Activated T-helper 2 cell treated with anti-CD3 and anti-CD28 coated beads, Interferon-gamma antibody, Interleukin-2, Interleukin-4, amounts not matched to agents 10 μg/mL and 5 μg/mL and 100 μg/mL, durations not matched to agents 14 hours and 24 hours and 36 hours (primary cell): Measurements from ENCODE around the gene ZNF385B. TPM values are rescaled to one million over a fixed set of nuclear protein-coding genes. Genes with fewer than 3 reads are reported as not detected.
"Not testable (repeated sequence)": the region's sequence is repeated elsewhere in the genome, so short reads cannot be mapped to it uniquely, and the experiment has no call there.

Source experiments
- DNase-seq: peaks from one replicate; pipeline ENCODE4 v3.0.0; 2021; ENCODE audit warnings: low spot score
- H3K27ac Mint-ChIP-seq: one replicate; pipeline ENCODE4 v1.8.0; 2021; ENCODE audit warnings: mixed read lengths
- H3K27me3 Mint-ChIP-seq: one replicate; pipeline ENCODE4 v1.8.0; 2021; ENCODE audit warnings: low read depth, mixed read lengths
- H3K36me3 Mint-ChIP-seq: one replicate; pipeline ENCODE4 v1.8.0; 2021; ENCODE audit warnings: low read depth, mixed read lengths
- H3K4me1 Mint-ChIP-seq: one replicate; pipeline ENCODE4 v1.8.0; 2021; ENCODE audit warnings: low read depth, mixed read lengths
- H3K4me3 Mint-ChIP-seq: one replicate; pipeline ENCODE4 v1.8.0; 2021; ENCODE audit warnings: low read depth, mild to moderate bottlenecking, moderate library complexity, mixed read lengths
- H3K9me3 Mint-ChIP-seq: one replicate; pipeline ENCODE4 v1.8.0; 2021; ENCODE audit warnings: mixed read lengths
- intact Hi-C: fragments of 100-400 bp; cut with micrococcal nuclease; formaldehyde crosslinking; loops from one replicate; pipeline ENCODE4 v1.15.1; 2023
- total RNA-seq: library from RNA; stranded (reverse); gene quantifications from 2 replicates; pipeline ENCODE4 v1.2.3, GENCODE V29; 2022

ZNF385B gene
- total RNA-seq, 1 donor from 2014 or later = not detected

- no peaks in the 10 kb centered on the region for H3K36me3 Mint-ChIP-seq
- no peak overlapping the region for H3K4me3 Mint-ChIP-seq
- no peaks in the 10 kb centered on the region for H3K4me1 Mint-ChIP-seq
- no peaks in the 10 kb centered on the region for H3K27me3 Mint-ChIP-seq
- no peak for DNase-seq
- intact Hi-C loops = no loop called here
- no peaks in the 10 kb centered on the region for H3K9me3 Mint-ChIP-seq
- no peak overlapping the region for H3K27ac Mint-ChIP-seq
These were observed 73.8 kb downstream of the ZNF385B start for GRCh38 chr2:179787601-179788000.

- Mint-ChIP-seq H3K27ac (no peak overlapping the region), H3K9me3 (no peaks in the 10 kb centered on the region), H3K27me3 (no peaks in the 10 kb centered on the region), H3K4me1 (no peaks in the 10 kb centered on the region), H3K4me3 (no peak overlapping the region), H3K36me3 (no peaks in the 10 kb centered on the region)
- intact Hi-C loops = no loop called here
- no peak for DNase-seq
These were observed 75.5 kb downstream of the ZNF385B start for GRCh38 chr2:179785902-179786301.

GRCh38 chr2:179782346-179782745 is 79.1 kb downstream of the ZNF385B start:
- H3K4me3 Mint-ChIP-seq, H3K4me1 Mint-ChIP-seq, intact Hi-C loops: not testable (repeated sequence)

GRCh38 chr2:179773986-179774385 is 87.4 kb downstream of the ZNF385B start:
- Mint-ChIP-seq H3K9me3 (no peaks in the 10 kb centered on the region), H3K36me3 (no peaks in the 10 kb centered on the region), H3K4me1 (no peaks in the 10 kb centered on the region), H3K4me3 (no peak overlapping the region), H3K27me3 (no peaks in the 10 kb centered on the region), H3K27ac (no peak overlapping the region)
- intact Hi-C loops = no loop called here
- DNase-seq = no peak

More at GRCh38 chr2:179782346-179782745, 79.1 kb downstream of the ZNF385B start:
- H3K27me3 Mint-ChIP-seq, H3K36me3 Mint-ChIP-seq, H3K27ac Mint-ChIP-seq, DNase-seq, H3K9me3 Mint-ChIP-seq: not testable (repeated sequence)

GRCh38 chr2:179772346-179772745 is 89.1 kb downstream of the ZNF385B start:
- H3K27me3 Mint-ChIP-seq = no peaks in the 10 kb centered on the region
- no peaks in the 10 kb centered on the region for H3K36me3 Mint-ChIP-seq
- no peaks in the 10 kb centered on the region for H3K4me1 Mint-ChIP-seq
- no peak for DNase-seq
- intact Hi-C loops = no loop called here
- no peak overlapping the region for H3K4me3 Mint-ChIP-seq
- no peak overlapping the region for H3K27ac Mint-ChIP-seq
- H3K9me3 Mint-ChIP-seq = no peaks in the 10 kb centered on the region

- no peaks in the 10 kb centered on the region for H3K27me3 Mint-ChIP-seq
- intact Hi-C loops = no loop called here
- H3K27ac Mint-ChIP-seq = no peak overlapping the region
- no peak overlapping the region for H3K4me3 Mint-ChIP-seq
- DNase-seq = no peak
- H3K36me3 Mint-ChIP-seq = no peaks in the 10 kb centered on the region
- no peaks in the 10 kb centered on the region for H3K9me3 Mint-ChIP-seq
- H3K4me1 Mint-ChIP-seq = no peaks in the 10 kb centered on the region
These were observed 89.6 kb downstream of the ZNF385B start for GRCh38 chr2:179771791-179772190.

DNA sequence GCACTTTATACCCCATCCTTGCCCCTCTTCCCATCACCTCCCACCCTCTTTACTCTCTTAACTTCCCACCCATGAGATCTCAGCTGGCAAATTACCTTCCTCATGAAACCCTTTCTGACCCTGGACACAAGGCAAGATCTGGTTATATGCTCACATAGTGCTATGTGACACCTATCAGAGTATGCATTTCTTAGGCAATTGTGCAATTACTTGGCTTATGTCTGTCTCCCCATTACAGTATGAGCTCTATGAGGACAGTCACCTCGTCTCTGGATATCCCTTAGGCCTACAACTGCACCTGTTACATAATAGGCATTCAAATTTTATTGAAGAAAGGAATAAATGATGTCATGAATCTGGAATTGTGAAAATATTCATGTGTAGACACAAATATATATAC is 91.4 kb downstream of the ZNF385B start:
- DNase-seq = no peak
- no peak overlapping the region for H3K4me3 Mint-ChIP-seq
- H3K27me3 Mint-ChIP-seq = no peaks in the 10 kb centered on the region
- no peaks in the 10 kb centered on the region for H3K4me1 Mint-ChIP-seq
- intact Hi-C loops = no loop called here
- no peaks in the 10 kb centered on the region for H3K36me3 Mint-ChIP-seq
- H3K27ac Mint-ChIP-seq = no peak overlapping the region
- no peaks in the 10 kb centered on the region for H3K9me3 Mint-ChIP-seq

GRCh38 chr2:179769323-179769722 is 92.1 kb downstream of the ZNF385B start:
- Mint-ChIP-seq H3K36me3 (no peaks in the 10 kb centered on the region), H3K4me1 (no peaks in the 10 kb centered on the region), H3K4me3 (no peak overlapping the region), H3K27ac (no peak overlapping the region), H3K9me3 (no peaks in the 10 kb centered on the region), H3K27me3 (no peaks in the 10 kb centered on the region)
- DNase-seq = no peak
- intact Hi-C loops = no loop called here

DNA sequence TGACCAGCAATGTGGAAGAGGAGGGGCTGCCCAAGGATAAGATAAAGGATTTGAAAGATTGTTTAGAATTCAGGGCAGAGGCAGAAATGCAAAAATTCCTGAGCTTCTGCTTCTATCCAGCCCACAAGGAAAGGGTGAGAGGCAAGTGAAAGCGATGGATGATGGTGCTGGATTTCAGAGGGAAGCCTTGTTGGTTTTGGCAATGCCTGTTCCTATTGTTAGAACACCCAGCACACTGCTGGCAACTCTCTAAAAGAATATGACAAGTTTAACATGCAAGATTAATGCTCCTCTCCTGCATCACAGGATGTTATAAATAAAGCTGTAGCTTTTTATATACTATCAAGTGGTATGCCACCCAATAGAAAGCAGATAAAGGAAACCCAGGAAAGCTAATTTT is 92.6 kb downstream of the ZNF385B start:
- Mint-ChIP-seq H3K4me3 (no peak overlapping the region), H3K27me3 (no peaks in the 10 kb centered on the region), H3K4me1 (no peaks in the 10 kb centered on the region), H3K9me3 (no peaks in the 10 kb centered on the region), H3K36me3 (no peaks in the 10 kb centered on the region), H3K27ac (no peak overlapping the region)
- DNase-seq = no peak
- intact Hi-C loops = no loop called here

- Mint-ChIP-seq H3K4me1 (no peaks in the 10 kb centered on the region), H3K36me3 (no peaks in the 10 kb centered on the region), H3K27me3 (no peaks in the 10 kb centered on the region), H3K4me3 (no peak overlapping the region), H3K9me3 (no peaks in the 10 kb centered on the region), H3K27ac (no peak overlapping the region)
- DNase-seq = no peak
- intact Hi-C loops = no loop called here
These were observed 95.7 kb downstream of the ZNF385B start for GRCh38 chr2:179765666-179766065.

GRCh38 chr2:179764710-179765109 is 96.7 kb downstream of the ZNF385B start:
- Mint-ChIP-seq H3K36me3 (no peaks in the 10 kb centered on the region), H3K27me3 (no peaks in the 10 kb centered on the region), H3K9me3 (no peaks in the 10 kb centered on the region), H3K4me3 (no peak overlapping the region), H3K27ac (no peak overlapping the region), H3K4me1 (no peaks in the 10 kb centered on the region)
- intact Hi-C loops = no loop called here
- DNase-seq = no peak

DNA sequence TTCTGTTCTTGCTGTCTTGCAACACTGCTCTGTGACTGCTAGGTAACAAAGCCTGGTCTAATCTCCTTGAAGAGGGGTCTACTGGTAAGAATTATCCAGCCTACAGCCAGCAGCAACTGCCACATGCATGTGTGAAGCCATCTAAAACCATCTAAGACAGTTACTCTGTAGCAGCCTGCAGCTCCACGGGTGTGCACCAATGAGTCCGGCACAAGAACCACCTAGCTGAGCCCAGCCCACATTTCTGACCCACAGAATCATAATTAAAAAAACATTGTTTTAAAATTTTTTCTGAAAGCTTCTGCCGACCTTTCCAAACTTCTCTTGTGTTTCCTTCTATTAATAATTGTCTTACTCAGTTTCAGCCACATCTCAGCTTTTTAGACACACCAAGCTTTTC is 102.8 kb downstream of the ZNF385B start:
- Mint-ChIP-seq H3K36me3 (no peaks in the 10 kb centered on the region), H3K27me3 (no peaks in the 10 kb centered on the region), H3K9me3 (no peaks in the 10 kb centered on the region), H3K4me3 (no peak overlapping the region), H3K4me1 (no peaks in the 10 kb centered on the region), H3K27ac (no peak overlapping the region)
- no peak for DNase-seq
- intact Hi-C loops = no loop called here

DNA sequence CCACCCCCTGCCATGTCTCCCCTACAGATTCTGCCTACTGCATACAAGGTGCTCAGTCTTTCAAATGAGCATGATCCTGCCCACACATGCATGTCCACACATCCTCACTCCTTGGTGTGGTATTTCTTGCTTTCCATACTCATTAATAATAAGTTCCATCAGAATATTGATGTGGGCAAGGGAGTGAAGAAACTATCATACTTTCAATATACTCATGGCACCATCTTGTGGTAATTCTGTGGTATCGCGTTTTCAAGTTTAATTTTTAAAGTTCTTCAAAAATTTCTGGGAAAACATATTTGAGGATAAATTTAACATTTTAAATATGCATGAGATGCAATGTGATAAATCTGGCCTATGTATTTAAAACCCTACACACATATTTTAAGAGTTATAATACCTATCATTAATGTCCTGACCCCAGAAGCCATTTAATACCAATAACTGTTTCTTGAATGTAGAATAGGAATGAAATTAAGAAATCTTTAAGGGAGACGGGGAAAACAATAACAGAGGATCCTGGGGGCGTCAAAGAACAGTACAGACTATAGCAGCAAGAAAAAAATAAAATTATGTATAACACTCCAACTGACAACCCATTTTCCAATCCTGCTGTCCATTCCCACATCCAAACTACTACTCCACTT is 110.1 kb downstream of the ZNF385B start:
- H3K27me3 Mint-ChIP-seq = peaks cover 2% of the 10 kb centered on the region
- H3K4me1 Mint-ChIP-seq = no peaks in the 10 kb centered on the region
- H3K9me3 Mint-ChIP-seq = no peaks in the 10 kb centered on the region
- H3K4me3 Mint-ChIP-seq = no peak overlapping the region
- H3K27ac Mint-ChIP-seq = no peak overlapping the region
- DNase-seq = no peak
- intact Hi-C loops = loop anchor here (2.0 to 5.0 kb wide), 2 partner anchors 340 to 534 kb away; no protein-coding TSS in a partner anchor
- no peaks in the 10 kb centered on the region for H3K36me3 Mint-ChIP-seq

- intact Hi-C loops = no loop called here
- DNase-seq = no peak
- H3K27me3 Mint-ChIP-seq = peaks cover 3% of the 10 kb centered on the region
- H3K27ac Mint-ChIP-seq = no peak overlapping the region
- H3K9me3 Mint-ChIP-seq = no peaks in the 10 kb centered on the region
- no peak overlapping the region for H3K4me3 Mint-ChIP-seq
- H3K4me1 Mint-ChIP-seq = no peaks in the 10 kb centered on the region
- no peaks in the 10 kb centered on the region for H3K36me3 Mint-ChIP-seq
These were observed 112.2 kb downstream of the ZNF385B start for GRCh38 chr2:179749210-179749609.
